Suprapubic skin (tissue), 3 donors: Measurements from ENCODE around the gene GXYLT2.

ENCODE experiments used
- POLR2A ChIP-seq, 2 donors: fragments of 450-650 bp; IDR thresholded peaks; one replicate each; pipeline ENCODE4 v1.6.1; 2017; ENCODE audit warnings: antibody characterized with exemption in 2 of 2, mild to moderate bottlenecking in 2 of 2, moderate library complexity in 2 of 2
- TF ChIP-seq, protein P1 (sequence below), 2 donors: fragments of 200-600 bp in 1 of 2; fragments of 450-650 bp in 1 of 2; sonication (generic) in 1 of 2; IDR thresholded peaks; one replicate each; pipeline ENCODE4 v1.5.1; 2016 to 2019; ENCODE audit warnings: antibody characterized with exemption in 2 of 2, mild to moderate bottlenecking in 1 of 2, moderate library complexity in 1 of 2

DNA sequence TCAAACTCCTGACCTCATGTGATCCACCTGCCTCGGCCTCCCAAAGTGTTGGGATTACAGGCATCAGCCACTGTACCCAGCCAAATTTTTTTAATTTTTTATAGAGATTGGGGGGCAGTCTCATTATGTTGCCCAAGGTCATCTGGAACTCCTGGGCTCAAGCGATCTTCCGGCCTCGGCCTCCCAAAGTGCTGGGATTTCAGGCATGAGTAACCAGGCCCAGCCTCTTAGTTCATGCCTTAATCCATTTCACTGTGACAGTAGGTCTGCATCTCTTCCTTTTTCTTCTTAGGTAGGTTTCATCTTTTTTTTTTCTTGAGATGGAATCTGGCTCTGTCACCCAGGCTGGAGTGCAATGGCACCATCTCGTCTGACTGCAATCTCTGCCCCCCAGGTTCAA, 71.5 kb downstream of the GXYLT2 start:
- TF ChIP-seq POLR2A (IDR thresholded peaks at IDR 0.05) = no peak
- TF ChIP-seq, protein P1, sequence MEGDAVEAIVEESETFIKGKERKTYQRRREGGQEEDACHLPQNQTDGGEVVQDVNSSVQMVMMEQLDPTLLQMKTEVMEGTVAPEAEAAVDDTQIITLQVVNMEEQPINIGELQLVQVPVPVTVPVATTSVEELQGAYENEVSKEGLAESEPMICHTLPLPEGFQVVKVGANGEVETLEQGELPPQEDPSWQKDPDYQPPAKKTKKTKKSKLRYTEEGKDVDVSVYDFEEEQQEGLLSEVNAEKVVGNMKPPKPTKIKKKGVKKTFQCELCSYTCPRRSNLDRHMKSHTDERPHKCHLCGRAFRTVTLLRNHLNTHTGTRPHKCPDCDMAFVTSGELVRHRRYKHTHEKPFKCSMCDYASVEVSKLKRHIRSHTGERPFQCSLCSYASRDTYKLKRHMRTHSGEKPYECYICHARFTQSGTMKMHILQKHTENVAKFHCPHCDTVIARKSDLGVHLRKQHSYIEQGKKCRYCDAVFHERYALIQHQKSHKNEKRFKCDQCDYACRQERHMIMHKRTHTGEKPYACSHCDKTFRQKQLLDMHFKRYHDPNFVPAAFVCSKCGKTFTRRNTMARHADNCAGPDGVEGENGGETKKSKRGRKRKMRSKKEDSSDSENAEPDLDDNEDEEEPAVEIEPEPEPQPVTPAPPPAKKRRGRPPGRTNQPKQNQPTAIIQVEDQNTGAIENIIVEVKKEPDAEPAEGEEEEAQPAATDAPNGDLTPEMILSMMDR (IDR thresholded peaks at IDR 0.05) = no peak
